HG03439 (cell line): ENCODE data around the gene CASZ1.

ENCODE experiments used
- ATAC-seq: cut with Tn5 transposase; IDR thresholded peaks from one replicate; pipeline ENCODE4 v1.9.1; 2021; ENCODE audit warnings: mild to moderate bottlenecking, moderate library complexity; ENCODE audit not compliant: unreplicated experiment

The CASZ1 gene

GRCh38 chr1:10631121-10631810 lies 165.2 kb downstream of the CASZ1 start:
- ATAC-seq = no peak

GRCh38 chr1:10630661-10631120 lies 165.8 kb downstream of the CASZ1 start:
- no peak for ATAC-seq

GRCh38 chr1:10629816-10630571 lies 166.5 kb downstream of the CASZ1 start:
- ATAC-seq = no peak

GRCh38 chr1:10629091-10629815 lies 167.2 kb downstream of the CASZ1 start:
- ATAC-seq = no peak

- ATAC-seq = no peak
Measured at GRCh38 chr1:10628685-10629084, 167.8 kb downstream of the CASZ1 start.

GRCh38 chr1:10626791-10627410 lies 169.5 kb downstream of the CASZ1 start:
- no peak for ATAC-seq

- no peak for ATAC-seq
Measured at GRCh38 chr1:10626131-10626731, 170.2 kb downstream of the CASZ1 start.

GRCh38 chr1:10625554-10625953 lies 170.9 kb downstream of the CASZ1 start:
- ATAC-seq = no peak

GRCh38 chr1:10625076-10625475 lies 171.4 kb downstream of the CASZ1 start:
- no peak for ATAC-seq

- no peak for ATAC-seq
Measured at GRCh38 chr1:10624256-10625050, 172.0 kb downstream of the CASZ1 start.

GRCh38 chr1:10623686-10624145 lies 172.7 kb downstream of the CASZ1 start:
- ATAC-seq = no peak

GRCh38 chr1:10622910-10623685 lies 173.3 kb downstream of the CASZ1 start:
- ATAC-seq = no peak

- no peak for ATAC-seq
Measured at GRCh38 chr1:10621906-10622305, 174.5 kb downstream of the CASZ1 start.

- ATAC-seq = no peak
Measured at GRCh38 chr1:10620776-10621175, 175.7 kb downstream of the CASZ1 start.

- ATAC-seq = no peak
Measured at GRCh38 chr1:10617931-10618885, 178.2 kb downstream of the CASZ1 start.

GRCh38 chr1:10617318-10617717 lies 179.1 kb downstream of the CASZ1 start:
- no peak for ATAC-seq

- no peak for ATAC-seq
Measured at GRCh38 chr1:10616696-10617095, 179.8 kb downstream of the CASZ1 start.
